WI38 (cell line): ENCODE results near the gene ANKS1B.

Experiments used
- H3K4me3 ChIP-seq: 2 replicates; pipeline ENCODE4 v1.5.1; 2011; ENCODE audit warnings: low read depth, mild to moderate bottlenecking, control low read depth, low read length
- CTCF ChIP-seq: IDR thresholded peaks from 2 replicates; pipeline ENCODE4 v1.5.1; 2012; ENCODE audit warnings: low read depth, mild to moderate bottlenecking, control low read depth, low read length

The ANKS1B gene

GRCh38 chr12:99910342-99910741 is 74.4 kb downstream of the ANKS1B start:
- no peak overlapping the region for H3K4me3 ChIP-seq
- no peak for TF ChIP-seq CTCF

GRCh38 chr12:99906786-99907579 is 77.8 kb downstream of the ANKS1B start:
- no peak for TF ChIP-seq CTCF

GRCh38 chr12:99901181-99901580 is 83.6 kb downstream of the ANKS1B start:
- no peak overlapping the region for H3K4me3 ChIP-seq
- no peak for TF ChIP-seq CTCF

More at GRCh38 chr12:99906786-99907579, 77.8 kb downstream of the ANKS1B start:
- no peak overlapping the region for H3K4me3 ChIP-seq

GRCh38 chr12:99898645-99899044 is 86.1 kb downstream of the ANKS1B start:
- no peak overlapping the region for H3K4me3 ChIP-seq
- no peak for TF ChIP-seq CTCF

- no peak for TF ChIP-seq CTCF
- no peak overlapping the region for H3K4me3 ChIP-seq
Observed at GRCh38 chr12:99879439-99879838, 105.3 kb downstream of the ANKS1B start.

GRCh38 chr12:99875081-99875480 is 109.7 kb downstream of the ANKS1B start:
- no peak for TF ChIP-seq CTCF

GRCh38 chr12:99870085-99870484 is 114.7 kb downstream of the ANKS1B start:
- no peak overlapping the region for H3K4me3 ChIP-seq
- no peak for TF ChIP-seq CTCF

More at GRCh38 chr12:99875081-99875480, 109.7 kb downstream of the ANKS1B start:
- H3K4me3 ChIP-seq, result no peak overlapping the region
